T-helper 2 cell treated with Interferon-gamma antibody and Interleukin-4, amounts not matched to agents 100 ng/mL and 5 ng/mL, for 36 hours (primary cell): Measurements from ENCODE around the gene LDLRAD4. TPM values are rescaled to one million over a fixed set of nuclear protein-coding genes. Genes with fewer than 3 reads are reported as not detected.
"Not testable (repeated sequence)": the region's sequence is repeated elsewhere in the genome, so short reads cannot be mapped to it uniquely, and the experiment has no call there.

ENCODE experiments used
- intact Hi-C: fragments of 100-400 bp; cut with micrococcal nuclease; formaldehyde crosslinking; loops from one replicate; pipeline ENCODE4 v1.15.1; 2023
- total RNA-seq: library from RNA; stranded (reverse); gene quantifications from 2 replicates; pipeline ENCODE4 v1.2.3, GENCODE V29; 2022

Gene LDLRAD4
- total RNA-seq, 1 donor from 2014 or later, result 28.5 TPM

DNA sequence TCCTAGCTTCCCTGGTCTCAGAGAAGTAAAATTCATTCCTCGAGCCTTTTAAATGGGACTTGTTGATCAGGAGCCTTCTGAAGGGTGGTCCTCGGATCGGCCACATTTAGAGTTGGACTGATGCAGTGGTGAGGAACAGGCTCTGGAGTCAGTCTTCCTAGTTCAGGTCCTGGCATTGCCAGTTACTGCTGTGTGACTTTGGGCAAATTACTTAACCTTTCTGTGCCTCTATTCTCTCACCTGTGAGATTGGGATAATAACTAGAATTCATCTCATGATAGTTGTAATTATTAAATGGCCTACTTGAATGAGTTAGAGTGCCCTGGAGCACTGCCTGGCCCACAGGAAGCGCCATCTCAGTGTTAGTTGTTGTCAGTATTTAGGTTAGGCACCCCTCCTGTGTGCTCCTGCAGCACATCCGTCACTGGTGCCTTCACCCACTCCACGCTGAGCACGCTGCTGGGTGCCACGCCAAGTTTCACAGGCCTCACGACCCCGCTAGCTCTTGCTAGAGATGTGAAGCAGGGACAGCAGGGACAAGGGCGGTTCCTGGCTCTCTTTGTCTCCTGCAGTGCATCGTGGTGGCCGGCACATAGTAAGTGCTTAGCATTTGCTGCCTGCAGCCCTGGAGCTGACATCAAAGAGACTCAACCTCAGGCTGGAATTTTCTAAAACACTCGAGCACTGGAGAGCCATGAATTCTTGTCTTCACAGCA lies 384.9 kb downstream of the LDLRAD4 start:
- intact Hi-C loops, result no loop called here

DNA sequence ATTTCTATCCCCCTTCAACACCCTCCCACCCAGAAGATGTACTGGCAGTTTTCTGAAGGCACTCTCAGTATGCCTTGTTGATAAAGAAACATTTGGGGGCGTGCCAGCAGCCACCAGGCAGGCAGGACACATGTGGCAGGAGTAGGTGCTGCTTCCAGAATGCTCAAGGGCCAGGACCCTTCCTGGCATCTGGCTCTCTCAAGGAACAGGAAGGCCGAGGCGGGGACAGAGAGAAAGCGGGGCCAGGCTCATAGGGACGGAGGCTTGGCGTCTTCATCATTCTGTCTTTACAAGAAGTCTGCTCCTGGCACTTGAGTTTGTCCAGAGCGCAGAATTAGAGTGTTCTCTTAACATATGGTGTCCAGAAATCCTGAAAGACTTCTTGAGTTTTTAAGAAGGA lies 386.2 kb downstream of the LDLRAD4 start:
- intact Hi-C loops, result no loop called here

DNA sequence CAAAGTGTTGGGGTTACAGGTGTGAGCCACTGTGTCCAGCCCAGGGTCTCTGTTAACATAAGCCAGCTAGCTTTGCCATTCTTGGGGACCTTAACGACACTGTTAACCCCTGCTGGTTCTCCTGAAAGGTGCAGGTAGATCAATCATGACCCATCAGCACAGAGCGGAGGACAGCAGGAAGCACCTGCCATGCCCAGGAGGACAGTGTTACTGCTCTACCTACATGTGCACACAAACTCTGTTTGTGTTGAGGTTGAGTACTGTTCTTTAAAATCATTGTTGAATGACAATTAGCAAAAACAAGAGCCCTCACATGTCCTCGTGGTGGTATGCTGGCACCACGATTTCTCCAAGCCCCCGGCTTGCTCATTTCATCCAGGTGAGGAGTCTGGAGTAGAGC lies 386.9 kb downstream of the LDLRAD4 start:
- intact Hi-C loops, result no loop called here

DNA sequence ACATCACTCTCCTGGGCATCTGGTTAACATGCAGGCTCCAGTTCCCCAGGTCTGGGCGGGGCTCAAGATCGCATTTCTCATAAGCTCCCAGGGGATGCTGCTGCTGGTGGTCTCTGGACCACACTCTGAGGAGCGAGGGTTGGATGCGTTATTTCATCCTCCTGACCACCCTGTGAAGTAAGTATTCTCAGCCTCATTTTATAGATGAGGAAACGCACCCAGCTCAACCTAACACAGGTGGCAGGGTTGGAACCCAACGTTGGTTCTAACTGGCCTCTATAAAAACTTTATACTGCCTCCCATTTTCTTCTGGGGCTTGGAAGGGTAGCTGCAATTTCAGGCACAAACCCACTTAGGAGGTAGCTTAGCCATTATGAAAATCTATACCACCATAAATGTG lies 387.3 kb downstream of the LDLRAD4 start:
- intact Hi-C loops, result no loop called here

DNA sequence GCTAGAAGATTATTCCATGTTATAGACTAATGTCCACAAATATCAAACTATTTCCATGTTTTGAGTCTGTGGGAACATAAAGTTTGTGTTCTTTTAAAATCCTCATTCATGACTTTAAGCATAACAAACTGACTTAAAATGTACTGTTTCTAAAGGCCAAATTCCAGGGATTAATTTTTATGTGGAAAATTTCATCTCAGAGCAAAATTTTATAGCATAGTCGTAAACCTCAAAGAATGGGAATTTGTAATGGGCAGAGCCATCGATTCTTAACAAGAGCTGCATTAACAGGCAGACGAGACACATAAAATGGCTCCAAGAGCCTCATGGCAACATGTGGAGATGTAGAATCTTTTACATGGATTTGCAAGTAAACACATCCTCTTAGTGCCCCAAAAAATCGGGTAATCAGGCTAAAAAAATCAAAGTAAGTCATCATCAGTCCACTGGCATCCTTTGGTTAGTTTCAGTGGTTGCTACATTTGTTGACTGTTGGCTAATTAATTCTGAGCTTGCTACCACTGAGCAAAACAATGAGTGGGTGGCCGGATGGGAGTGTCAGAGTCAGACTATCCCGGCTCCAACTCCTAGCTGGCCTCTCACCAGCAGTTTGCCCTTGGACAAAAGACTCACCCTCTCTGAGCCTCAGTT lies 388.2 kb downstream of the LDLRAD4 start:
- intact Hi-C loops, result no loop called here

DNA sequence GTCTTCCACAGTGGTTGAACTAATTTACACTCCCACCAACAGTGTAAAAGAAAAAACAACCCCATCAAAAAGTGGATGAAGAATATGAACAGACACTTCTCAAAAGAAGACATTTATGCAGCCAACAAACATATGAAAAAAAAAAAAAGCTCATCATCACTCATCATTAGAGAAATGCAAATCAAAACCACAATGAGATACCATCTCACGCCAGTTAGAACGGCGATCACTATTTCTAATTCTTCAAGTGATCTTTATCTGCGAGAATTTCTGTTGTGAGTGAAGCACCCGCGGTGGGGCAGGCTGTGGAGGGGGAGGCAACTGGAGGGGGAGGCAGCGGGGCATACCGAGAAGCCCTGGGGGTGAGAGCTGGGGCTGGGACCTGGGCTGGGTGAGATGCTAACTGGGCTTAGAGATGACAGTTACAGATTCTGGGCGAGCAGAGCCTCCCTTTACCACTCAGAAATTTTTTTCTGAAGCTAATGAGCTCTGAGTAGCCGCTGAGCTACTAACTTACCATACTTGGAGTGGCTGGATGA lies 389.5 kb downstream of the LDLRAD4 start:
- intact Hi-C loops, result not testable (repeated sequence)

DNA sequence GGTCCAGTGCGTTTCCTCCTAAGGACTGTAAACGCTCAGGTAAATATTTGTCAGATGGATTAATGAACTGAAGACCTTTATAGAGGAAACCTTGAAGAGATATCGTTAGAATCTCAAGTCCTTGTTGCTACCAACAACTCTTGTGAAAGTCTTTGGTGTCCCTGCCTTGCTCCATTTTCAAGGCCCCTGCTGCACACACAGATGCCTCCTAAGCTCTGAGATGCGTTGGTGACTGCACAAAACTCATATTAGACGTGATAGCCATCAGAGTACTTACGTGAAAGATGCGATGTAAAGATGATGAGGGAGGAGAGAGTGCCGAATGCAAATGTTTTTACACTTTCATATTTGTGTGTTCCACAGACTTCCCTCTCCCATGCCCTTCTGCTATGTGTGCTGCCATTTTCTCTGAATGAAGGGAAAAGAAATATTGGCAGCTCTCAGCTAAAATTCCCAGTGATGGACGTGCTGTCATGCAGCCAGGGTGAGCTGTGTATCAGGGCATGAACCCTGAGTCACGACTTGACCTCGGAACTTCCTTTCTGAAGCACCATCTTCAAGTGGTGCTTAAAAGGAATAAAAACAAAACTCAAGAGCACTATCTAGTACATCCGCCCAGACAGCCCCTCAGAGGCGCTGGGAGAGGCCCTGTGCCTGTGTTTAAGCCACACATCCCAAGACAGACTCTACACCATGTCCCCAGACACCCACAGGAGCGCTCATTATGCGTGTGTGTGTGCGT lies 390.4 kb downstream of the LDLRAD4 start:
- intact Hi-C loops, result no loop called here

DNA sequence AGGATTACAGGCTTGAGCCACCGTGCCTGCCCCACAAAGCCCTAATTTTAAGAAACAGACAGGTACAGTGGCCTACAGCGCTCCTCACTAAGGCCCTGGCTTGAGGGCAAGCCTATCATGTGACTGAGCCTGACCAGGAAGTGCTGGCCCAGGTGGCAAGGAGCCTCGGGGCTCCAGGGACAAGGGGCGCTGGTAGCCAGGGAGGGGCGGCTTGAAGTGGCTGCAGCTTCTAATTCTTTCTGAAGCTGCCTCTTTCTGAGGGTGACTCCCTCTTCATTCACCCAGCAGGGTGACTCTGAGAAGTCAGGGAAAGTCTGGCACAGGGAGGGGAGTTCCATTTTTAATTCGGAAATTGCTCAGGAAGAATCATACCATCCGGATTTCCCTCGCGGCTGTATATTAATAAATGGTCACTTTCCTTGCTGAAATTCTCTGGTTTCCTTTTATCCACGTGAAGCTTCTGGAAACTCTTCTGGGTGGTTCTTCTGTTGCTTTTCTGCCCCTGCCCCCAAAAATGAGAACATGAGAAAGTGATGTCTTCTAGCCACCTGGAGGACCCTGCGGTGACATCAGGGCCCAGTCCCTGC lies 392.1 kb downstream of the LDLRAD4 start:
- intact Hi-C loops, result loop anchor here (10.0 kb wide), 1 partner anchor 396 kb away; the partner anchor contains the start of gene LDLRAD4

DNA sequence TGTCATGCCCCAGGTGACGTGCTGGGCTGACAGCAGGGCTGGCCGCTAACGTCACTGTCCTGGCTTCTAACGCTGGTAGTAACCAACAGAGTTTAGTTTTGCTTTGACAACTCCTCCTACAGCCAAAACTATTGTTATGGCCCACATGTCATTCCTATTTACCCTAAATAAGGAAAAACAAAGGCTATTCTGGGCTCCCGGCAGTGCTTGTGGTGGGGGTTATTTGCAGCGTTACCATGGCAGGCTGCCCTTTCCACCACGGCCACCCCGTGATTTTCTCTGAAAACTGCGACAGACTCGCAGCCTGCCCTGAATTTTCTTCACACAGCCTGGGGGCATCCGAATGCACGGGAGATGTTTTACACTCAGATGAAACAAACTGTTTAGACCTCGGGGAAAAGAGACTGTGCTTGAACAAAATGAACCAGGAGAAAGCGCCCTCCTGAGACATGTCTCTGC lies 392.6 kb downstream of the LDLRAD4 start:
- intact Hi-C loops, result loop anchor here (10.0 kb wide), 1 partner anchor 396 kb away; the partner anchor contains the start of gene LDLRAD4

DNA sequence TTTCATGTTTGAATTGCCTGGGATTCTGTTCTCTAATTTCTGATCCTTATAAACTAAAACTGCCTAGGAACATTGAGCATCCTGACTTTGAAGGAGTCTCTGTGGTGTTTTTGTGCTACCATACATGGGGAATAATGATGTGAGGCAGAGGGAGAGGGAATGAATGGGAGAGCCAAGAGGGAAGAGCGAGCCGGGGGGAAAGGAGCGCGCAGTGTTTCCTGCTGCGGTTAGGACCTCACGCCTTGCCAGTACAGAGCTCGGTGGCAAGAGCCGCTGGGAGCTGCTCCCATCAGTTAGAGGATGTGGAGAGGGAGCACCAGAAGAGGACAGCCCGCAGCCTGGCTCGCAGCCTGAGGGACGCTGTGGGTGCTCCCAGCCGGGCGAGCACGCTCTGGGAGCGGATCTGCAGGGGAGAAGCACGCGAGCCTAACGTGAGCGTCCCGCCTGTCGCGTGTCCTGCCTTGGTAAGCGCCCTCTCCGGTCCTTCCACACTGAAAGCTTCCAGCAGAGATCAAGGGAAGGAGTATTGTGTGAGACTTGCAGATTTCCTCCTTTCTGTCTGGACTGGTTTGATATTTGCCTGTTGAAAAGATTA lies 393.1 kb downstream of the LDLRAD4 start:
- intact Hi-C loops, result loop anchor here (10.0 kb wide), 1 partner anchor 397 kb away; the partner anchor contains the start of gene LDLRAD4

DNA sequence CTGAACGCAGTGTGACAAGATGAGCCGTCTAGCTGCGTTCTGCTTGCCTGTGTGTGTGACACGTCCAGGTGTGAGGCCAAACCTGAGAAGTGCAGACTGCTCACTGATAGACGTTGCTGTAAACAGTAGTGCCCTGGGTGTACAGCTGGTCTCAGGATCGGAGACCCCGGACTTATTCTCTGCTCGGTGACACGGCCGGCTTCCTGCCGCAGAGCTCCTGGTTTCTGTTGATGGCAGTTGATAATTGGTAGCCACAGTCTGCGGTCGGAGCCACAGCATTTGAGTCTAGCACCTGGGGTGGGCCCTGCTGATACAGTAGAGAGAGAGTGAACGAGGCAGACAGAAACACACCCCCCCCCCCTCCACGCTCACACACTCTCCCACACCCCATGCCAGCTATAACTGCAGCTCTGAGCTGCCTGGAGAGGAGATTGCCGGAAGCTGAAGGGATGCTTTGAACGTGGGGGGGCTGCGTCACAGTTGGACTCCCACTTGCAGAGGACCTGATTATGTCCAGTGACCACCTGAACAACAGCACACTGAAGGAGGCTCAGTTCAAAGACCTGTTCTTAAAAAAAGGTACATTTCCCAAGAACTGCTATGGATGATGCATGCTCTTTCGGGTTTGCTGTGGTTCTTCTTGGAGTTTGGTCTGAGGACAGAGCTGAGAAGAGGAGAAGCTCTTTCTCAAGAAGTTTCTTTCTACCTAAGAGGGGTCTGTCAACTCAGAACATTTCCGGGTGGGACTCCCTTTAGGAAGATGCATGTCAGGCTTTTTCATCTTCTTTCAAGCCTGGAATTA lies 393.8 kb downstream of the LDLRAD4 start:
- intact Hi-C loops, result loop anchor here (10.0 kb wide), 1 partner anchor 398 kb away; the partner anchor contains the start of gene LDLRAD4

DNA sequence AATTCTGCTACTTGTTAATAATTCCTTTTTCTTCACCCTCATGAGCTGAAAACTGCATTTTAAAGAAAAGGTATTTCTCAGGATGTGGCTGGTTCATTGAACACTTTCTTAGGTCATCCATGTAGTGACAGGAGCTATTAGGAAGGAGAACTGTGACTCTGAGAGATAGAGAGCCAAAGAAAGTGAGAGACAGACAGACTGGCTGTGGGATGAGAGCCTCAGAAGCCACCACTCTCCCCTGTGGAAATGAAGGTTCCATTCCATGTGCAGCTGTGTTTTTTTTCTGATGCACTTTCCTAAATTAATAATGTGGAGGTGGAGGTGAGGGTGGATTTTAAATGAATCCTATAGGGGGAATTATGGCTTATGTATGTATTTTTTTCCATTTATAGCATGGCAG lies 394.5 kb downstream of the LDLRAD4 start:
- intact Hi-C loops, result loop anchor here (10.0 kb wide), 1 partner anchor 398 kb away; the partner anchor contains the start of gene LDLRAD4

DNA sequence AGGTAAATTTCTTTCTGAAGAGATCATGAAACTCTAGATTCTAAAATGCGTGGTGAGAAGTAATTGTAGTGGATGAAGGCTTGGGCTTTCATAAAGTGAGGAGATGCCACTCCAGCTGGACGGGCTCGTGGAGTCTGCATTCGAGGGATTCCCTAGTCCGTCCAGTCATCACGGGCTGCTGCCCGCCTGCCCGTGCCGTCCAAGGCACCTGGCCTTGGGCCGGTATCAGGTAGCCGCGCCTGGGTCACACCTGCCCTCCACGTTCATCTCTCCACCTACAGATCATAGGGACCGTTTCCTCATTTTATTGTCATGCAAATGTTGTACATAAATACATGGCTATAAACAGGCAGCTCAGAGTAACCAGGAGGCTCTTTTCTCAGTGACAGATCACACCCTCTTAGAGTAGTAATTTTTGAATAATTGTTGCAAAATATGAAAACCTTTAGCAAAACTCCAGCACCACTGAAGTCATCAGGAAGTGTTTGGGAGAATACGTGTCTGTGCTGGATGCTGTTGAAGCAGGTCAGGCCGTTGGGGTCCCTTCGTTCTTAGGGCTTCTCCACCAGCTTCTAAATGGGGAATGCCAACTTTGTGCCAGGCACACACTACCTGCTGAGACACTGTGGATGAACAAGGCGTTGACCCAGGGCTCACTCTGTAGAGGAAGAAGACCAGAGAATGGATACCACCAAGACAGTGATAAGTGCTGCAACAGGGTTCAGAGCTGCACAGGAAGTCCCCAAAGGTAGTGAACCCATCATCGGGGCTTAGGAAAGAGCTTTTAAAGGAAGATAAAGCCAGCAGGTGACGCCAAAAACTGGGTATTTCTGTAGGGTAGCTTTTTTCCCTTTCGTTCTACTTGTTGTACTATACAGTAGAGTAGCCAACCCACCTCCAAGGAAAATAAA lies 395.3 kb downstream of the LDLRAD4 start:
- intact Hi-C loops, result loop anchor here (2.0 to 10.0 kb wide), 5 partner anchors 37 to 399 kb away; partner anchors contain the start of genes FAM210A, LDLRAD4 and RNMT

DNA sequence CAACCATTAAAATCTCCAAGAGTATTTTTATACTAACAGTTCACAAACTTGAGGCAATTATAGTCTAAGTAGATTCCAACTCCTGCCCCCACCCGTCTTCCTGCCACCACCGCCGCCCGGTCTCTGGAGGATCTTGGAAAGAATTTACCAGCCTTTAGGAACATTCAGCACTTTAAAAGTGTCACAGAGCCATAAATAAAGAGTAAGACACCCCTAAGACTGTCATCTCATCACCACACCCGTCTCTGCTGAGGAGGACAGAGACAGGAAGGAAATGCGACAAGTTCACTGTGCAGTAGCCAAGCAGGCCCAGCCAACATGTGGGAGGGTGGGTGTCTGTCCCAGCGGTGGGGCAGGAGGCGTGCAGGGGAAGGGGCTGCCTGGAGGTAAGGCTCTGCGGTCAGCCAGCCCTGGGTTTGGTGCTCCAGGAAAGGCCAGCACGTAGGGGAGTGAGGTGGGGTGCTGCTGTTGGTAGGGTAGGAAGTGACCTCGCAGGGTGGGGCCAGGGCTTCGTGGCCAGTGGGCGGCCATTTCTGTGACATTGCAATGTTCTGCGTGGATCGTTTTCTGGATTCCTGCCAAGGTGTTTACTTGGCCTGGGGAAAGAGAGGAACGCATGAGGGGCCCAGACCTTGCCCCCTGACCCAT lies 396.2 kb downstream of the LDLRAD4 start:
- intact Hi-C loops, result loop anchor here (2.0 to 10.0 kb wide), 5 partner anchors 38 to 400 kb away; partner anchors contain the start of genes FAM210A, LDLRAD4 and RNMT

DNA sequence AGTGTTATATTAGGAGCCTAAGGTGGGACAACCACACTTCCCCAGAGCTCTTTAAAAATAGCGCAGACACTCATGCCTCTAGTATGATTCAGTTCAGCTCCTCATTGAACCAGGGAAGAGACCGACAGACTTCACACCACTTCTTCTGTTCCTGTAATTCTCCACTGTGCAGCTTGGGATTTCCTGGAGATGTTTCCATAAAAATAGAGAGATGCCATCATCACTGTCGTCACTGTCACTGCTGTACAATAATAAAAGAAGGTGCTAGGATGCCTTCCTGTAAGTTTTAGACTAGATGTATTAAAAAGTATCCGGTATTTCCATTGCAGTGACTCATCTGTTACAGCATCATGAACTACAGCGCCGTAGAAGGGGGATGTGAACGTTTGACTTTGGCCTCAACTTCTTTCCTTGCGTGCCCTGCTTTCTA lies 396.9 kb downstream of the LDLRAD4 start:
- intact Hi-C loops, result loop anchor here (2.0 to 10.0 kb wide), 5 partner anchors 39 to 401 kb away; partner anchors contain the start of genes FAM210A, LDLRAD4 and RNMT

DNA sequence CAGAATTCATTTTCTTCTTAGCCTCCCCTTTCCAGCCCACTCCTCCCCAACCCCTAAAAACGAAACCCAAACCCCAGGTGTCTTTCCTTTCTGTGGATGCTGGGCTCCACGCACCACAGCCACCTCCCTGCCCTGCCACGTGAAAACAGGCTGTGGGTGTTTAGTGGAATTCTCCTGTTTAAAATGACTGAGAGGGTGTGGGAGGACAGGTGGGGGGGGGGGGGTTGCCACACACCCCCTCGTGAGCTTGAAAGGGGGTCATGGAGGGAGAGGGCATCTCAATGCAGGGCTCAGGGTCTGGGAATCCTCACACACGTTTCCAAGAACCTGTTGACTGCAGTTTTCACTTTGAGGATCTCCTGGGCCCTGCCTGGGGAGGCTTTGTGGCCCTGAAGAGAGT lies 397.5 kb downstream of the LDLRAD4 start:
- intact Hi-C loops, result loop anchor here (10.0 kb wide), 1 partner anchor 401 kb away; the partner anchor contains the start of gene LDLRAD4

DNA sequence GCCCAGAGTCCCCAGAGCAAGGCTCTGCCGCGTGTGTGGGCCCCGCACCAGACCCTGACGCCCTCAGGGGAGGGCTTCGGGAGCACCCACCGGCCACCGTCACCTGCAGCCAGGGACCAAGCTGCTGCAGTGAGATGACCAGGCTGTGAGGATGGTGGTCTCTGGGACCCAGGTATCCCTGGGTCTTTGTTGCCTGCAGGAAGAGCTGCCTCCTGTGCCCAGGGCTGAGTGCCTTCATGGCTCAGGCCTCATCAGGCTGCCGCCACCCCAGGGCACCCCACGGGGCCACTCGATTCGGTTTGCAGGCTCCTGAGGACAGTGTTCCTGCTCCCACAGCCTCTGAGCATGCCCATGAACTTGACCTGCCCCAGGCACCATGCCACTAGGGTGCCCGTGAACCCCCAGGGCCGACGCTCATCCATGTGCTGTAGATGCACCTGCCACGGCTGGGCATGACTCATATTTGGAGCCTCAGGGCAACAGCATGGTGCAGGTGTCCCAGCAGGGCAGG lies 398.0 kb downstream of the LDLRAD4 start:
- intact Hi-C loops, result loop anchor here (10.0 kb wide), 1 partner anchor 402 kb away; the partner anchor contains the start of gene LDLRAD4
